AG09309 (cell line): ENCODE measurements around the gene TCF19.

Experiments
- DNase-seq: peaks from one replicate; pipeline ENCODE4 v3.0.0-alpha.2; 2010; ENCODE audit warnings: low read depth
- H3K4me3 ChIP-seq: 2 replicates; pipeline ENCODE4 v1.5.1; 2011; ENCODE audit warnings: mild to moderate bottlenecking, low read depth, low read length, moderate library complexity; ENCODE audit not compliant: control insufficient read depth
- TF ChIP-seq, protein P1 (sequence below): IDR thresholded peaks from 2 replicates; pipeline ENCODE4 v1.5.1; 2011; ENCODE audit warnings: mild to moderate bottlenecking, low read depth, low read length, inconsistent platforms; ENCODE audit not compliant: insufficient read depth, control insufficient read depth; ENCODE audit errors: missing control alignments

Gene TCF19

GRCh38 chr6:31128093-31128676 lies 30.2 kb upstream of the TCF19 start:
- no peak for DNase-seq
- no peak overlapping the region for H3K4me3 ChIP-seq
- TF ChIP-seq, protein P1, sequence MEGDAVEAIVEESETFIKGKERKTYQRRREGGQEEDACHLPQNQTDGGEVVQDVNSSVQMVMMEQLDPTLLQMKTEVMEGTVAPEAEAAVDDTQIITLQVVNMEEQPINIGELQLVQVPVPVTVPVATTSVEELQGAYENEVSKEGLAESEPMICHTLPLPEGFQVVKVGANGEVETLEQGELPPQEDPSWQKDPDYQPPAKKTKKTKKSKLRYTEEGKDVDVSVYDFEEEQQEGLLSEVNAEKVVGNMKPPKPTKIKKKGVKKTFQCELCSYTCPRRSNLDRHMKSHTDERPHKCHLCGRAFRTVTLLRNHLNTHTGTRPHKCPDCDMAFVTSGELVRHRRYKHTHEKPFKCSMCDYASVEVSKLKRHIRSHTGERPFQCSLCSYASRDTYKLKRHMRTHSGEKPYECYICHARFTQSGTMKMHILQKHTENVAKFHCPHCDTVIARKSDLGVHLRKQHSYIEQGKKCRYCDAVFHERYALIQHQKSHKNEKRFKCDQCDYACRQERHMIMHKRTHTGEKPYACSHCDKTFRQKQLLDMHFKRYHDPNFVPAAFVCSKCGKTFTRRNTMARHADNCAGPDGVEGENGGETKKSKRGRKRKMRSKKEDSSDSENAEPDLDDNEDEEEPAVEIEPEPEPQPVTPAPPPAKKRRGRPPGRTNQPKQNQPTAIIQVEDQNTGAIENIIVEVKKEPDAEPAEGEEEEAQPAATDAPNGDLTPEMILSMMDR, result peak; percentile 83

- no peak overlapping the region for H3K4me3 ChIP-seq
- no peak for DNase-seq
- TF ChIP-seq, protein P1, result no peak
Measured at GRCh38 chr6:31129130-31129529, 29.3 kb upstream of the TCF19 start.

DNA sequence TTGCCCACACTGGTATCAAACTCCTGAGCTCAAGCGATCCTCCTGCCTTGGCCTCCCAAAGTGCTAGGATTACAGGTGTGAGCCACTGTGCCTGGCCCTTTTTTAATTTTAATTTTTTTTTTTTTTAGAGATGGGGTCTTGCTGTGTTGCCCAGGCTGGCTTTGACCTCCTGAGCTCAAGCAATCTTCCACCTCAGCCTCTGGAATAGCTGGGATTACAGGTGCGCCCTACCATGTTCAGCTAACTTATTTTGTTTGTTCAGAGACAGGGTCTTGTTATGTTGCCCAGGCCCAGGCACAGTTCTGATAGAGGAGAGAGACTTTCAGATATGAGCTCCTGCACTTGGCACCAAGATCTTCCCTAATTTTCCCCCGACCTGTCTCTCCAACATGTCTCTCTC lies 27.6 kb upstream of the TCF19 start:
- H3K4me3 ChIP-seq, result no peak overlapping the region
- TF ChIP-seq, protein P1, result no peak
- no peak for DNase-seq

DNA sequence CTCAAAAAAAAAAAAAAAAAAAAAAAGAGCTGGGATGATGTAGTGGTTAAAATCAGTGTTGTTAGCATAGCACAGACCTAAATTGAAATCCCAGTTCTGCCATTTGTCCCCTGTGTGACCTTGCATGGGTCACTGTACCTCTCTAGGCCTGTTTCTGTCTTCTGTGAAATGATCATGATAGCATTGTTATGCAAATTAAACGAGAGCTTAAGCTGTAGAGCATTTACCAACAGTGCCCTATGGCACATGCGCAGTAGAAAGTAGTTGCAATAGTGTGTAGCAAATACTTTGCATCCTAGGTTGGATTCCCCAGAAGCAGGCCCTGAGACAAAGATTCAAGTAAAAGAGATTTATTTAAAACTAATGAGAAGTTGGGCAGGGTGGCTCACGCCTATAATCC lies 26.8 kb upstream of the TCF19 start:
- no peak for DNase-seq
- no peak overlapping the region for H3K4me3 ChIP-seq
- TF ChIP-seq, protein P1, result no peak

DNA sequence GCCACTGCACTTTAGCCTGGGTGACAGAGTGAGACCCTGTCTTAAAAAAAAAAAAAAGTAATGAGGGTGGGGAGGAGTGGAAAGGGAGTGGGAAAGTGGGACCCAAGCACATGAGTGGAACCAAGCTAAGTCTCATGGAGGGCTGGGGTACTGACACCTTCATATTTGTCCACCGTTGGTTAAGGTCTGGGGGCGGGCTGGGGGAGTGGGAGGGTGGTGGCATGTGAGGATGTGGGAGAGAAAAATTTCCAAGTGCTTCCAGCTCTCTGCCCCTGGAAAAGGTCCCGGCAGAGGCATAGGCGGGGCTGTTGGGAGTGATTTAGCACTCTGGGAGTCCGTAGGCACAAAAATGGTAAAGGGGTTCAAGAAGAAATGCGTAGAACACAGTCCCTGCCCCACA lies 25.6 kb upstream of the TCF19 start:
- DNase-seq, result no peak
- TF ChIP-seq, protein P1, result no peak
- no peak overlapping the region for H3K4me3 ChIP-seq

GRCh38 chr6:31135710-31136109 lies 22.7 kb upstream of the TCF19 start:
- TF ChIP-seq, protein P1, result no peak
- DNase-seq, result no peak

GRCh38 chr6:31138982-31139381 lies 19.4 kb upstream of the TCF19 start, which contains the start of gene PSORS1C2:
Gene PSORS1C2, minus strand, starts transcription at chr6:31139066. Its CDS starts 40 bp downstream, at chr6:31139026.
- DNase-seq, result no peak
- TF ChIP-seq, protein P1, result no peak

More at GRCh38 chr6:31135710-31136109, 22.7 kb upstream of the TCF19 start:
- no peak overlapping the region for H3K4me3 ChIP-seq

More at GRCh38 chr6:31138982-31139381, 19.4 kb upstream of the TCF19 start, which contains the start of gene PSORS1C2:
- H3K4me3 ChIP-seq, result no peak within 1 kb of the TSS
